ENCODE data around the gene COL2A1.

GRCh38 chr12:48043771-48044170 is 39.5 kb upstream of the COL2A1 start:
- TF ChIP-seq EZH2 (IDR thresholded peaks at IDR 0.05; ENCODE audit: insufficient read depth, poor library complexity, severe bottlenecking), result no peak
- TF ChIP-seq EZH2phosphoT487 (IDR thresholded peaks at IDR 0.05; ENCODE audit: insufficient read depth, low read depth), result no peak
